Measurements from ENCODE around the gene HTR3A.
A peak's percentile ranks its signal among the peaks of the same experiment; 100 is the strongest.

Gene HTR3A

GRCh38 chr11:113989916-113990315 lies 15.0 kb downstream of the HTR3A start:
- peaks cover 42% of the 10 kb centered on the region for H3K27me3 Mint-ChIP-seq (ENCODE audit: low read depth, poor library complexity)
- no peaks in the 10 kb centered on the region for H3K9me3 Mint-ChIP-seq
- no peak overlapping the region for H3K27ac Mint-ChIP-seq
- no peak overlapping the region for H3K4me3 Mint-ChIP-seq
- TF ChIP-seq CTCF (IDR thresholded peaks at IDR 0.05), result no peak
- no peaks in the 10 kb centered on the region for H3K36me3 Mint-ChIP-seq (ENCODE audit: low read depth)
- no peak for DNase-seq
- no peaks in the 10 kb centered on the region for H3K4me1 Mint-ChIP-seq

- peaks cover 42% of the 10 kb centered on the region for H3K27me3 Mint-ChIP-seq (ENCODE audit: low read depth, poor library complexity)
- H3K27ac Mint-ChIP-seq, result no peak overlapping the region
- no peaks in the 10 kb centered on the region for H3K36me3 Mint-ChIP-seq (ENCODE audit: low read depth)
- TF ChIP-seq CTCF (IDR thresholded peaks at IDR 0.05), result no peak
- H3K4me1 Mint-ChIP-seq, result no peaks in the 10 kb centered on the region
- peak; percentile 89 for DNase-seq
- no peak overlapping the region for H3K4me3 Mint-ChIP-seq
- no peaks in the 10 kb centered on the region for H3K9me3 Mint-ChIP-seq
These were observed 16.3 kb downstream of the HTR3A start for GRCh38 chr11:113991170-113991569.

GRCh38 chr11:113991718-113992458 lies 17.0 kb downstream of the HTR3A start:
- no peak overlapping the region for H3K4me3 Mint-ChIP-seq
- H3K4me1 Mint-ChIP-seq, result no peaks in the 10 kb centered on the region
- no peak for TF ChIP-seq CTCF (IDR thresholded peaks at IDR 0.05)
- DNase-seq, result no peak
- no peaks in the 10 kb centered on the region for H3K9me3 Mint-ChIP-seq
- H3K27ac Mint-ChIP-seq, result no peak overlapping the region
- peaks cover 44% of the 10 kb centered on the region for H3K27me3 Mint-ChIP-seq (ENCODE audit: low read depth, poor library complexity)
- no peaks in the 10 kb centered on the region for H3K36me3 Mint-ChIP-seq (ENCODE audit: low read depth)

GRCh38 chr11:113992459-113993110 lies 17.7 kb downstream of the HTR3A start:
- H3K36me3 Mint-ChIP-seq (ENCODE audit: low read depth), result no peaks in the 10 kb centered on the region
- no peak overlapping the region for H3K27ac Mint-ChIP-seq
- DNase-seq, result no peak
- no peak for TF ChIP-seq CTCF (IDR thresholded peaks at IDR 0.05)
- no peaks in the 10 kb centered on the region for H3K9me3 Mint-ChIP-seq
- H3K27me3 Mint-ChIP-seq (ENCODE audit: low read depth, poor library complexity), result peaks cover 48% of the 10 kb centered on the region
- H3K4me1 Mint-ChIP-seq, result peaks cover 5% of the 10 kb centered on the region
- no peak overlapping the region for H3K4me3 Mint-ChIP-seq

- H3K4me1 Mint-ChIP-seq, result peaks cover 19% of the 10 kb centered on the region
- DNase-seq, result peak; percentile 68
- H3K27me3 Mint-ChIP-seq (ENCODE audit: low read depth, poor library complexity), result peaks cover 45% of the 10 kb centered on the region
- peak; percentile 63 for TF ChIP-seq CTCF (IDR thresholded peaks at IDR 0.05)
- no peaks in the 10 kb centered on the region for H3K36me3 Mint-ChIP-seq (ENCODE audit: low read depth)
- H3K27ac Mint-ChIP-seq, result no peak overlapping the region
- no peaks in the 10 kb centered on the region for H3K9me3 Mint-ChIP-seq
- no peak overlapping the region for H3K4me3 Mint-ChIP-seq
These were observed 19.4 kb downstream of the HTR3A start for GRCh38 chr11:113994077-113994954.
